Ascending aorta (tissue), 2 donors: ENCODE results near the gene CYP46A1. TPM values are rescaled to one million over a fixed set of nuclear protein-coding genes. Genes with fewer than 3 reads are reported as not detected.

Source experiments
- DNase-seq, 2 donors: peaks; one replicate each; pipeline ENCODE4 v3.0.0-alpha.2; 2019; ENCODE audit warnings: low spot score in 2 of 2
- H3K27ac ChIP-seq, 2 donors: fragments of 200-600 bp; sonication (generic); one replicate each; pipeline ENCODE4 v1.5.1; 2016 to 2017; ENCODE audit warnings: mild to moderate bottlenecking in 1 of 2
- H3K27me3 ChIP-seq: fragments of 200-600 bp; sonication (generic); one replicate; pipeline ENCODE4 v1.5.1; 2017
- H3K36me3 ChIP-seq, 2 donors: fragments of 200-600 bp; sonication (generic); one replicate each; pipeline ENCODE4 v1.5.1; 2016
- H3K4me1 ChIP-seq, 2 donors: fragments of 200-600 bp; sonication (generic); one replicate each; pipeline ENCODE4 v1.5.1; 2016 to 2017; ENCODE audit warnings: mild to moderate bottlenecking in 1 of 2
- H3K4me3 ChIP-seq, 2 donors: fragments of 200-600 bp; sonication (generic); one replicate each; pipeline ENCODE4 v1.5.1; 2016 to 2017; ENCODE audit warnings: mild to moderate bottlenecking in 1 of 2
- H3K9me3 ChIP-seq, 2 donors: fragments of 200-600 bp; sonication (generic); one replicate each; pipeline ENCODE4 v1.5.1; 2016
- intact Hi-C: fragments of 100-400 bp; cut with DNase I; formaldehyde crosslinking; loops from one replicate; pipeline ENCODE4 v1.15.1; 2023
- total RNA-seq: library from RNA; depleted of rRNA; stranded (reverse); fragments of >200 nt; gene quantifications from one replicate; pipeline ENCODE4 v1.1.0, GENCODE V29; 2016
- TF ChIP-seq, protein P1 (sequence below), 3 experiments: fragments of 200-600 bp in 2 of 3; fragments of 450-650 bp in 1 of 3; sonication (generic) in 2 of 3; IDR thresholded peaks; one replicate each; pipeline ENCODE4 v1.5.1; 2016 to 2019; ENCODE audit warnings: antibody characterized with exemption in 3 of 3, mild to moderate bottlenecking in 1 of 3, moderate library complexity in 1 of 3

The CYP46A1 gene
- total RNA-seq, 1 donor from 2014 or later = not detected

DNA sequence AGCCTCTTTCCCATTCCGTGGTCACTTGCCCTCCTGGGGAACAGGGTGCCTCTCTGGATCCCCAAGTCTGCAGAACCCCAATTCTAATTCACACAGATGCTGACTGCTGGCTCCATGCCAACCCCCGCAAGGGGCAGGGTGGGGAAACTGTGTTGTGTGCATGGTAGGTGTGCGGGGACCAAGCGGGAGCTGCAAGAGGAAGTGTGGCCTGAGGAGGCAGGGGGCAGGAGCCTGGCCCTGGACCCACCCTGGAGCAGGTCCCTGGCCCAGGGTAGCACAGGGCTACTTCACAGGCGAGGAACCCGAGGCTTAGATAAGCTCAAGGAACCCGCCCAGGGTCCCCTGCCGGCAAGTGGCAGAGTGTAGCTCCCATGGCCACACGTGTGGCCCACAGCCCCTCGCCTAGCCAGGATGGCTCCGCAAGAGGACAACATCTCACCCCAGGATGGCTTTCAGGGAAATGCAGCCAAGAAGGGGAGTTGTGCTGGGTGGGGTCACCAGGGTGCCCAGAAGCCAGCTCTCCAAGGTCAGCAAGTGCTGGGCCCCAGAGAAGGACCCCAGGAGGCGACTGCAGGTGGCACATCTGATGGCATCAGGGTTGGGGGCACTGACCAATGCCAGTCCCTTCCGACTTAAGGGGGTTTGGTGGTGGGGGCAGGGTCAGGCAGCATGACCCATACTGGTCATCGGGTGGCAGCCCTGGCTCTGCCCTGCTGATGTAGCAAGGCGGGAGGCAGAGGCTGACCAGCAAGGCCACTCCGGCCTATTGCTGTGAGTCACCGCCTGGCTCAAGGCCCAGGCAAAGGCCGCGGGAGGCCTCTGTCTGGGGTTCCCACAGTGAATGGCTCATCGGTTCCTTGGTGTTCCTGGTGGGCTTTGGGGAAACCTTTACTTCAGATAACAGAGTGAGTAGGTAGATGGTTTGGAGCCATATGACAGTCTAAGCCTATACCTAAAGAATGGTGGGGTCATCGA, 71.8 kb downstream of the CYP46A1 start:
- intact Hi-C loops = loop anchor here (1.0 to 10.0 kb wide), 2 partner anchors 10 to 619 kb away; partner anchors contain the start of gene WDR25
- Histone ChIP-seq H3K4me1 (peaks cover 16 to 47% of the 10 kb centered on the region in 2 donors), H3K4me3 (no peak overlapping the region), H3K36me3 (no peaks in the 10 kb centered on the region), H3K27ac (peak overlapping the region; percentile 22 to 48), H3K9me3 (no peaks in the 10 kb centered on the region), H3K27me3 (no peaks in the 10 kb centered on the region)
- peak; percentile 78 to 97 for DNase-seq
- TF ChIP-seq, protein P1, sequence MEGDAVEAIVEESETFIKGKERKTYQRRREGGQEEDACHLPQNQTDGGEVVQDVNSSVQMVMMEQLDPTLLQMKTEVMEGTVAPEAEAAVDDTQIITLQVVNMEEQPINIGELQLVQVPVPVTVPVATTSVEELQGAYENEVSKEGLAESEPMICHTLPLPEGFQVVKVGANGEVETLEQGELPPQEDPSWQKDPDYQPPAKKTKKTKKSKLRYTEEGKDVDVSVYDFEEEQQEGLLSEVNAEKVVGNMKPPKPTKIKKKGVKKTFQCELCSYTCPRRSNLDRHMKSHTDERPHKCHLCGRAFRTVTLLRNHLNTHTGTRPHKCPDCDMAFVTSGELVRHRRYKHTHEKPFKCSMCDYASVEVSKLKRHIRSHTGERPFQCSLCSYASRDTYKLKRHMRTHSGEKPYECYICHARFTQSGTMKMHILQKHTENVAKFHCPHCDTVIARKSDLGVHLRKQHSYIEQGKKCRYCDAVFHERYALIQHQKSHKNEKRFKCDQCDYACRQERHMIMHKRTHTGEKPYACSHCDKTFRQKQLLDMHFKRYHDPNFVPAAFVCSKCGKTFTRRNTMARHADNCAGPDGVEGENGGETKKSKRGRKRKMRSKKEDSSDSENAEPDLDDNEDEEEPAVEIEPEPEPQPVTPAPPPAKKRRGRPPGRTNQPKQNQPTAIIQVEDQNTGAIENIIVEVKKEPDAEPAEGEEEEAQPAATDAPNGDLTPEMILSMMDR (IDR thresholded peaks at IDR 0.05) = no peak

DNA sequence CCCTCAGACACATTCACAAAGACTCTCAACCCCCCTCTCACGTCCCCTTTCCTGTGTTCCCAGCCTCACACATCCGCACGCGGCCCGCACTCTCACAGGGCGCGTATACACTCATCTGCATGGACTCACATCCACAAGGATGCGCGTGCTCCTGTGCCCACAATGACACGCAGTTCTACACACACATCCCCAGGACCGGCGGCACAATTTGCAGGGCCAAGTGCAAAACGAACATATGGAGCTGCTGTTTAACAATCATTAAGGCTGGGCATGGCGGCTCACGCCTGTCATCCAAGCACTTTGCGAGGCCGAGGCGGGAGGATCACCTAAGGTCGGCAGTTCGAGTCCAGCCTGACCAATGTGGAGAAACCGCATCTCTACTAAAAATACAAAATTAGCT, 72.7 kb downstream of the CYP46A1 start:
- Histone ChIP-seq H3K27me3 (no peaks in the 10 kb centered on the region), H3K4me1 (peaks cover 16 to 47% of the 10 kb centered on the region in 2 donors), H3K4me3 (no peak overlapping the region), H3K36me3 (no peaks in the 10 kb centered on the region), H3K27ac (peak overlapping the region in 1 of 2 donors; percentile 43), H3K9me3 (no peaks in the 10 kb centered on the region)
- no peak for DNase-seq
- intact Hi-C loops = loop anchor here (1.0 to 10.0 kb wide), 2 partner anchors 10 to 618 kb away; partner anchors contain the start of gene WDR25
- TF ChIP-seq, protein P1 (IDR thresholded peaks at IDR 0.05) = no peak

DNA sequence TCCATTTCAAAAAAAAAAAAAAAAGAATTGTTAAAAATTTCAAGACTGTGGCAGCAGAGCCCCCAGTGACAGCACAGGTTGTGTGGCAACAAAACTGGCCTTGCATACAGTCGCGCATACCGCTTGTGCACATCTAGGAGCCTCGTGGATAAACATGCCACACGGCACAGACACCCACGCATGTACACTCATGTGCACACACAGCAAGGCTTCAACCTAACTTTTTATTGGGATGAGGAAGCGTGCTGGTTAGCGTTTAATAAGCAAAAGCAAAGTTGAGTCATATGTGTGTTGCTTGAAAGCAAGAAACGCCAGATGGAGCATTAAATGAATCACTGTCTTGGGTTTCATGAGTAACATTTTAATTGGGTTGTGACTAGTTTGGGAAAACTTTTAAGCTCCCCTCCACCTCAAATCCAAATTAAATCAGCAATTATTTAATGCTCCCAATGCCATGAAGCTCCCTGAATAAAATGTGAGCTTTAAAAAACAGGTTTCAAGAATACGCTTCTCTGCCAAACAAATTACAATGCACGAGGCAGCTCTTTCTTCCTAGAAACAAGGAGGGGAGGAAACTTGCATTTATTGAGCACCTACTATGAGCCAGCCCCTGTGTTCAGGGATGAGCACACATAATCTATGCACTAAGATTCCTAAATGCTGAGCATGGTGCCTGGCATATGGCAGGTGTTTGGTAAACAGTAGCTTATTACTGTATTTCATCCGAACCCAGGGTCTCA, 73.4 kb downstream of the CYP46A1 start:
- H3K4me3 ChIP-seq = no peak overlapping the region
- H3K9me3 ChIP-seq = no peaks in the 10 kb centered on the region
- H3K27me3 ChIP-seq = no peaks in the 10 kb centered on the region
- TF ChIP-seq, protein P1 (IDR thresholded peaks at IDR 0.05) = no peak
- no peak for DNase-seq
- H3K4me1 ChIP-seq = peaks cover 16 to 42% of the 10 kb centered on the region in 2 donors
- intact Hi-C loops = loop anchor here (10.0 kb wide), 1 partner anchor 617 kb away; the partner anchor contains the start of gene WDR25
- H3K27ac ChIP-seq = peak overlapping the region in 1 of 2 donors; percentile 41
- no peaks in the 10 kb centered on the region for H3K36me3 ChIP-seq

DNA sequence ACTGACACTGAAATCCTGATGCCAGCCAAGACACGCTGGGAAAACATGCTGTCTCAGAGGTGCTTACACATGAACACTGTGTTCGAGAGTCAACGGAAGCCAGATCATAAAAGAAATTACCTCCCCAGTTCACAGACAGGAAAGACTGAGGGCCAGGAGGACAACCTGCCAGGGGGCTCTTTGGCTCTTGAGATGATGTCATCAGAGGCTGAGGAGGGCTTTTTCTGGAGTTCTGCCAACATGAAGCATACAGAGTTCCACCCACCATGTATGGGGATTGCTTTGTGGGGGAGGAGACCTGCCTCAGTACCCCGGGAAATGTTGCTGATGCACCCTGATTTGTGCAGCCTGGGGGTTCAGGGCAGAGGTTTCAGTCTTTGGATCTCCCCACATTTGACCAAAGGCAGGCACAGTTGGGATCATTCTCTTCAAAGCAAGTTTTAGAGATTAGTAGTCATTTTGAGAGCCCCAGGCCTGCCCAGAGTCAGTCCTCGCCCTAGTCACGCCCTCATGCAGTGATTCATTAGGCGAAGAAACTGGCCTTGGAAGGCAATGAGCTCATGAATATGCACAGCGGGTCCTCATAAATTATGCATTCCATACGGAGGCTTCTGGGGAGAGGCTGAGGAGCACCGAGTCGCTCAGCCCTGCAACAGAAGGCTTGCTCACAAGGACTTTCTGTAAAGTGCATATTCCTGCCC, 74.2 kb downstream of the CYP46A1 start:
- H3K27ac ChIP-seq = peak overlapping the region in 1 of 2 donors; percentile 41
- peaks cover 16 to 35% of the 10 kb centered on the region in 2 donors for H3K4me1 ChIP-seq
- intact Hi-C loops = loop anchor here (10.0 kb wide), 1 partner anchor 617 kb away; the partner anchor contains the start of gene WDR25
- DNase-seq = peak in 1 of 2 donors; percentile 65
- H3K4me3 ChIP-seq = no peak overlapping the region
- TF ChIP-seq, protein P1 (IDR thresholded peaks at IDR 0.05) = no peak
- H3K9me3 ChIP-seq = no peaks in the 10 kb centered on the region
- H3K36me3 ChIP-seq = no peaks in the 10 kb centered on the region
- no peaks in the 10 kb centered on the region for H3K27me3 ChIP-seq
